Measurements from ENCODE around the gene MOXD1. TPM values are rescaled to one million over a fixed set of nuclear protein-coding genes. Genes with fewer than 3 reads are reported as not detected.

Gene MOXD1
- total and polyA plus RNA-seq, 7 experiments from 2014 or later, result not detected

DNA sequence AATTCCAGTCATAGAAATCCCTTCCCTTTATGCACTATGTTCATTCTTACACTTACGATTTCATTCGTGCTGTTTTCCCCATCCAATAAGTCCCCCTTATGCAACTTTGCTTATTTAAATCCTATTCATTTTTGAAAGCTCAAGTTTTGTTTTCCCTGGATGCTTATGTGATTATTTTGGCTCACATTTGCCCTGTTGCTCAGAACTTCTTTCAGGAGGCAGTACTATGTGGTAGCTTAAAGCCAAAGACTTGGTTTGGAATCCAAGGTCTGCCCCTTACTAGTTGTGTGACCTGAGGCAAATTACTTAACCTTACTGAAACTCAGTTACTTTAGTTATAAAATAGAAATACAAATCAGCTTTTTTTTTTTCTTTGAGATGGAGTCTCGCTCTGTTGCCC lies 59.6 kb downstream of the MOXD1 start:
- no peaks in the 10 kb centered on the region for H3K4me1 ChIP-seq (ENCODE audit: control insufficient read depth in 2 of 2, insufficient read depth in 2 of 2, low read length in 2 of 2)
- no peak overlapping the region for H3K27ac ChIP-seq (ENCODE audit: low read depth, low read length)
- H3K4me3 ChIP-seq (ENCODE audit: low read length), result no peak overlapping the region
- Mint-ChIP-seq H3K27ac (no peak overlapping the region), H3K9me3 (peaks cover 0 to 9% (median 0%) of the 10 kb centered on the region in 11 donors), H3K4me1 (no peaks in the 10 kb centered on the region), H3K4me3 (no peak overlapping the region), H3K36me3 (no peaks in the 10 kb centered on the region), H3K27me3 (peaks cover 6 to 19% (median 13%) of the 10 kb centered on the region in 5 donors)
- H3K9me3 ChIP-seq (ENCODE audit: control insufficient read depth in 2 of 3, low read length in 3 of 3), result no peaks in the 10 kb centered on the region
- CTCF ChIA-PET, result no interaction called here
- no peak for ATAC-seq
- no peaks in the 10 kb centered on the region for H3K27me3 ChIP-seq (ENCODE audit: control insufficient read depth in 2 of 2, insufficient read depth in 2 of 2, low read length in 2 of 2)
- POLR2A ChIA-PET, result no interaction called here
- intact Hi-C loops (cut with micrococcal nuclease), result no loop called here
- no peak for DNase-seq
- H3K36me3 ChIP-seq (ENCODE audit: control insufficient read depth in 2 of 3, insufficient read depth in 3 of 3, low read length in 3 of 3), result no peaks in the 10 kb centered on the region

- intact Hi-C loops (cut with micrococcal nuclease), result no loop called here
- Histone ChIP-seq H3K9me3 (ENCODE audit: control insufficient read depth in 2 of 3, low read length in 3 of 3) (no peaks in the 10 kb centered on the region), H3K36me3 (ENCODE audit: control insufficient read depth in 2 of 3, insufficient read depth in 3 of 3, low read length in 3 of 3) (no peaks in the 10 kb centered on the region), H3K4me3 (ENCODE audit: low read length) (no peak overlapping the region), H3K27me3 (ENCODE audit: control insufficient read depth in 2 of 2, insufficient read depth in 2 of 2, low read length in 2 of 2) (no peaks in the 10 kb centered on the region), H3K27ac (ENCODE audit: low read depth, low read length) (no peak overlapping the region), H3K4me1 (ENCODE audit: control insufficient read depth in 2 of 2, insufficient read depth in 2 of 2, low read length in 2 of 2) (no peaks in the 10 kb centered on the region)
- POLR2A ChIA-PET, result no interaction called here
- H3K27me3 Mint-ChIP-seq, result peaks cover 5 to 15% (median 7%) of the 10 kb centered on the region in 5 donors
- CTCF ChIA-PET, result no interaction called here
- H3K36me3 Mint-ChIP-seq, result no peaks in the 10 kb centered on the region
- H3K4me3 Mint-ChIP-seq, result no peak overlapping the region
- peaks cover 0 to 6% (median 0%) of the 10 kb centered on the region in 7 donors for H3K4me1 Mint-ChIP-seq
- DNase-seq (no peak), ATAC-seq (no peak)
- no peak overlapping the region for H3K27ac Mint-ChIP-seq
- peaks cover 0 to 1% (median 0%) of the 10 kb centered on the region in 11 donors for H3K9me3 Mint-ChIP-seq
Measured at GRCh38 chr6:132334521-132334885, 66.8 kb downstream of the MOXD1 start.

- H3K4me1 ChIP-seq (ENCODE audit: control insufficient read depth in 2 of 2, insufficient read depth in 2 of 2, low read length in 2 of 2), result no peaks in the 10 kb centered on the region
- no peak overlapping the region for H3K27ac ChIP-seq (ENCODE audit: low read depth, low read length)
- ChIA-PET CTCF (no interaction called here), POLR2A (no interaction called here)
- Mint-ChIP-seq H3K36me3 (no peaks in the 10 kb centered on the region), H3K4me1 (peaks cover 0 to 6% (median 0%) of the 10 kb centered on the region in 7 donors), H3K9me3 (peaks cover 0 to 2% (median 0%) of the 10 kb centered on the region in 11 donors), H3K4me3 (no peak overlapping the region), H3K27ac (no peak overlapping the region), H3K27me3 (peaks cover 5 to 15% (median 10%) of the 10 kb centered on the region in 5 donors)
- no peaks in the 10 kb centered on the region for H3K36me3 ChIP-seq (ENCODE audit: control insufficient read depth in 2 of 3, insufficient read depth in 3 of 3, low read length in 3 of 3)
- intact Hi-C loops (cut with micrococcal nuclease), result no loop called here
- no peaks in the 10 kb centered on the region for H3K9me3 ChIP-seq (ENCODE audit: control insufficient read depth in 2 of 3, low read length in 3 of 3)
- ATAC-seq (no peak), DNase-seq (no peak)
- no peaks in the 10 kb centered on the region for H3K27me3 ChIP-seq (ENCODE audit: control insufficient read depth in 2 of 2, insufficient read depth in 2 of 2, low read length in 2 of 2)
- no peak overlapping the region for H3K4me3 ChIP-seq (ENCODE audit: low read length)
Measured at GRCh38 chr6:132333639-132334520, 67.4 kb downstream of the MOXD1 start.

- Histone ChIP-seq H3K9me3 (ENCODE audit: control insufficient read depth in 2 of 3, low read length in 3 of 3) (no peaks in the 10 kb centered on the region), H3K27me3 (ENCODE audit: control insufficient read depth in 2 of 2, insufficient read depth in 2 of 2, low read length in 2 of 2) (no peaks in the 10 kb centered on the region), H3K27ac (ENCODE audit: low read depth, low read length) (no peak overlapping the region), H3K36me3 (ENCODE audit: control insufficient read depth in 2 of 3, insufficient read depth in 3 of 3, low read length in 3 of 3) (no peaks in the 10 kb centered on the region), H3K4me1 (ENCODE audit: control insufficient read depth in 2 of 2, insufficient read depth in 2 of 2, low read length in 2 of 2) (no peaks in the 10 kb centered on the region), H3K4me3 (ENCODE audit: low read length) (no peak overlapping the region)
- no peak for DNase-seq
- ATAC-seq, result no peak
- H3K27ac Mint-ChIP-seq, result no peak overlapping the region
- ChIA-PET POLR2A (no interaction called here), CTCF (no interaction called here)
- peaks cover 0 to 6% (median 0%) of the 10 kb centered on the region in 7 donors for H3K4me1 Mint-ChIP-seq
- peaks cover 3 to 18% (median 13%) of the 10 kb centered on the region in 5 donors for H3K27me3 Mint-ChIP-seq
- intact Hi-C loops (cut with micrococcal nuclease), result no loop called here
- H3K4me3 Mint-ChIP-seq, result no peak overlapping the region
- no peaks in the 10 kb centered on the region for H3K36me3 Mint-ChIP-seq
- peaks cover 0 to 2% (median 0%) of the 10 kb centered on the region in 11 donors for H3K9me3 Mint-ChIP-seq
Measured at GRCh38 chr6:132330759-132331158, 70.5 kb downstream of the MOXD1 start.

- ATAC-seq (no peak), DNase-seq (no peak)
- intact Hi-C loops (cut with micrococcal nuclease), result no loop called here
- no peaks in the 10 kb centered on the region for H3K9me3 ChIP-seq (ENCODE audit: control insufficient read depth in 2 of 3, low read length in 3 of 3)
- H3K36me3 ChIP-seq (ENCODE audit: control insufficient read depth in 2 of 3, insufficient read depth in 3 of 3, low read length in 3 of 3), result no peaks in the 10 kb centered on the region
- no peaks in the 10 kb centered on the region for H3K27me3 ChIP-seq (ENCODE audit: control insufficient read depth in 2 of 2, insufficient read depth in 2 of 2, low read length in 2 of 2)
- Mint-ChIP-seq H3K4me3 (no peak overlapping the region), H3K27ac (no peak overlapping the region), H3K36me3 (no peaks in the 10 kb centered on the region), H3K4me1 (no peaks in the 10 kb centered on the region), H3K9me3 (peaks cover 0 to 12% (median 0%) of the 10 kb centered on the region in 11 donors), H3K27me3 (peaks cover 9 to 27% (median 21%) of the 10 kb centered on the region in 5 donors)
- ChIA-PET POLR2A (no interaction called here), CTCF (interaction anchor here (0.6 kb wide), 1 partner anchor 81 kb away, joined by 3 read pairs; no protein-coding TSS in a partner anchor)
- no peaks in the 10 kb centered on the region for H3K4me1 ChIP-seq (ENCODE audit: control insufficient read depth in 2 of 2, insufficient read depth in 2 of 2, low read length in 2 of 2)
- H3K4me3 ChIP-seq (ENCODE audit: low read length), result no peak overlapping the region
- H3K27ac ChIP-seq (ENCODE audit: low read depth, low read length), result no peak overlapping the region
Measured at GRCh38 chr6:132322398-132322797, 78.9 kb downstream of the MOXD1 start.

- peaks cover 0 to 35% (median 6%) of the 10 kb centered on the region in 11 donors for H3K9me3 Mint-ChIP-seq
- DNase-seq (no peak), ATAC-seq (no peak)
- H3K36me3 ChIP-seq (ENCODE audit: control insufficient read depth in 2 of 3, insufficient read depth in 3 of 3, low read length in 3 of 3), result no peaks in the 10 kb centered on the region
- intact Hi-C loops (cut with micrococcal nuclease), result no loop called here
- H3K27ac Mint-ChIP-seq, result no peak overlapping the region
- no peaks in the 10 kb centered on the region for H3K4me1 Mint-ChIP-seq
- H3K27me3 Mint-ChIP-seq, result peaks cover 9 to 16% (median 15%) of the 10 kb centered on the region in 5 donors
- H3K9me3 ChIP-seq (ENCODE audit: control insufficient read depth in 2 of 3, low read length in 3 of 3), result no peaks in the 10 kb centered on the region
- H3K27me3 ChIP-seq (ENCODE audit: control insufficient read depth in 2 of 2, insufficient read depth in 2 of 2, low read length in 2 of 2), result no peaks in the 10 kb centered on the region
- H3K4me3 Mint-ChIP-seq, result no peak overlapping the region
- peaks cover 0 to 10% (median 0%) of the 10 kb centered on the region in 5 donors for H3K36me3 Mint-ChIP-seq
- ChIA-PET CTCF (interaction anchor here (0.7 kb wide), 1 partner anchor 95 kb away, joined by 3 read pairs; no protein-coding TSS in a partner anchor), POLR2A (no interaction called here)
- no peak overlapping the region for H3K27ac ChIP-seq (ENCODE audit: low read depth, low read length)
- no peaks in the 10 kb centered on the region for H3K4me1 ChIP-seq (ENCODE audit: control insufficient read depth in 2 of 2, insufficient read depth in 2 of 2, low read length in 2 of 2)
- no peak overlapping the region for H3K4me3 ChIP-seq (ENCODE audit: low read length)
Measured at GRCh38 chr6:132320007-132320406, 81.3 kb downstream of the MOXD1 start.

- Histone ChIP-seq H3K36me3 (ENCODE audit: control insufficient read depth in 2 of 3, insufficient read depth in 3 of 3, low read length in 3 of 3) (no peaks in the 10 kb centered on the region), H3K9me3 (ENCODE audit: control insufficient read depth in 2 of 3, low read length in 3 of 3) (no peaks in the 10 kb centered on the region), H3K4me1 (ENCODE audit: control insufficient read depth in 2 of 2, insufficient read depth in 2 of 2, low read length in 2 of 2) (no peaks in the 10 kb centered on the region), H3K27me3 (ENCODE audit: control insufficient read depth in 2 of 2, insufficient read depth in 2 of 2, low read length in 2 of 2) (no peaks in the 10 kb centered on the region), H3K4me3 (ENCODE audit: low read length) (no peak overlapping the region), H3K27ac (ENCODE audit: low read depth, low read length) (no peak overlapping the region)
- H3K36me3 Mint-ChIP-seq, result peaks cover 0 to 10% (median 0%) of the 10 kb centered on the region in 5 donors
- DNase-seq, result no peak
- POLR2A ChIA-PET, result no interaction called here
- no peaks in the 10 kb centered on the region for H3K4me1 Mint-ChIP-seq
- no peak for ATAC-seq
- H3K27ac Mint-ChIP-seq, result no peak overlapping the region
- CTCF ChIA-PET, result interaction anchor here (1.0 kb wide), 1 partner anchor 37 kb away, joined by 3 read pairs; no protein-coding TSS in a partner anchor
- H3K9me3 Mint-ChIP-seq, result peaks cover 0 to 43% (median 6%) of the 10 kb centered on the region in 11 donors
- H3K27me3 Mint-ChIP-seq, result peaks cover 0 to 16% (median 14%) of the 10 kb centered on the region in 5 donors
- intact Hi-C loops (cut with micrococcal nuclease), result no loop called here
- no peak overlapping the region for H3K4me3 Mint-ChIP-seq
Measured at GRCh38 chr6:132316970-132317369, 84.3 kb downstream of the MOXD1 start.

Measured in naive thymus-derived CD4-positive, alpha-beta T cell (primary cell).